Body of pancreas (tissue), 4 donors: ENCODE results near the gene BIRC5.

Source experiments
- CTCF ChIP-seq, 7 experiments: fragments of 450-650 bp in 4 of 7; fragments of 200-600 bp in 3 of 7; sonication (generic) in 3 of 7; IDR thresholded peaks; one replicate each; pipeline ENCODE4 v1.5.1; 2016 to 2019; ENCODE audit warnings: antibody characterized with exemption in 7 of 7
- POLR2A ChIP-seq, 3 donors: fragments of 450-650 bp; IDR thresholded peaks; one replicate each; pipeline ENCODE4 v1.6.1; 2016; ENCODE audit warnings: antibody characterized with exemption in 3 of 3, mild to moderate bottlenecking in 2 of 3

GRCh38 chr17:78214706-78215061, 631 bp downstream of the BIRC5 start:
- no peak for TF ChIP-seq CTCF (IDR thresholded peaks at IDR 0.05)
- TF ChIP-seq POLR2A (IDR thresholded peaks at IDR 0.05): no peak
